K562 (cell line): ENCODE results near the gene SLC38A7. TPM values are rescaled to one million over a fixed set of nuclear protein-coding genes. Genes with fewer than 3 reads are reported as not detected.

Source experiments
- ATAC-seq: fragments of 200-7000 bp; cut with Tn5 transposase; 3 replicates; pipeline ENCODE4 v1.9.1; 2020; ENCODE audit warnings: moderate library complexity
- BruUV-seq: library from RNA; stranded (reverse); fragments of 400-500 nt; replicated peaks from 2 replicates; lab custom pipeline; 2021; lab: Mats Ljungman, UMichigan
- CTCF ChIA-PET: fragments of 300-600 bp; formaldehyde crosslinking; extraction: SDS; loops from one replicate; lab custom pipeline; 2021; ENCODE audit warnings: low intra/inter-chr PET ratio; lab: Yijun Ruan, JAX
- POLR2A ChIA-PET: fragments of 300-600, 350-650 bp; sonication (Branson Sonifier 250); formaldehyde crosslinking; extraction: SDS; loops from one replicate; lab custom pipeline; 2021; ENCODE audit warnings: antibody characterized with exemption, inconsistent platforms; lab: Yijun Ruan, JAX
- DNase-seq, 4 experiments: peaks; one replicate each; pipeline versions ENCODE4 v3.0.0 to v3.0.0-alpha.2; 2011 to 2018; ENCODE audit warnings: low spot score in 3 of 4, mixed read lengths in 3 of 4; ENCODE audit errors: extremely low read depth in 1 of 4
- FAIRE-seq: peaks from 2 replicates; lab custom pipeline; 2011; peaks lifted over from hg19 to GRCh38; lab: Jason Lieb, UNC
- H2AFZ ChIP-seq: 2 replicates; pipeline ENCODE4 v1.6.0; 2011; ENCODE audit warnings: low read depth, low read length, control low read depth, inconsistent platforms
- H3K27ac ChIP-seq: fragments of 200-600 bp; 3 replicates; pipeline ENCODE4 v1.8.0; 2011; ENCODE audit warnings: low read depth, mild to moderate bottlenecking, control low read depth, inconsistent platforms, low read length, moderate library complexity, mixed read lengths; ENCODE audit errors: extremely low read depth
- H3K27me3 ChIP-seq, 2 experiments: fragments of 300-600 bp in 1 of 2; 2 replicates in 1 of 2; 3 replicates in 1 of 2; pipeline versions ENCODE4 v1.6.0 to v1.8.0; 2011; ENCODE audit warnings: inconsistent platforms in 2 of 2, low read length in 2 of 2, mild to moderate bottlenecking in 1 of 2, mixed read lengths in 1 of 2, moderate library complexity in 1 of 2; ENCODE audit not compliant: control insufficient read depth in 2 of 2, insufficient read depth in 2 of 2
- H3K36me3 ChIP-seq: fragments of 300-600 bp; 3 replicates; pipeline ENCODE4 v1.8.0; 2011; ENCODE audit warnings: mild to moderate bottlenecking, low read length, inconsistent platforms; ENCODE audit not compliant: control insufficient read depth, insufficient read depth
- H3K4me1 ChIP-seq, 2 experiments: fragments of 200-600 bp in 1 of 2; replicated peaks in 1 of 2; 2 replicates in 1 of 2; 3 replicates in 1 of 2; pipeline versions ENCODE4 v1.5.1 to v1.8.0; 2011; ENCODE audit warnings: inconsistent platforms in 2 of 2, low read length in 2 of 2, mild to moderate bottlenecking in 1 of 2, mixed read lengths in 1 of 2, moderate library complexity in 1 of 2; ENCODE audit not compliant: control insufficient read depth in 2 of 2, insufficient read depth in 2 of 2
- H3K4me2 ChIP-seq: 2 replicates; pipeline ENCODE4 v1.6.1; 2011; ENCODE audit warnings: low read length, control low read depth, inconsistent platforms, mixed read lengths; ENCODE audit not compliant: insufficient read depth
- H3K4me3 ChIP-seq: fragments of 200-600 bp; sonication (generic), shearing (Covaris generic); 2 replicates; pipeline ENCODE4 v1.5.1; 2016; ENCODE audit warnings: control low read depth, inconsistent platforms
- H3K79me2 ChIP-seq: fragments of 200-600 bp; 3 replicates; pipeline ENCODE4 v1.8.0; 2011; ENCODE audit warnings: low read length, inconsistent platforms; ENCODE audit not compliant: control insufficient read depth, insufficient read depth
- H3K9ac ChIP-seq, 2 experiments: 2 replicates each; pipeline versions ENCODE4 v1.6.0 to v1.6.1; 2011; ENCODE audit warnings: low read depth in 2 of 2, low read length in 2 of 2, control low read depth in 1 of 2, inconsistent platforms in 1 of 2, mild to moderate bottlenecking in 1 of 2, mixed read lengths in 1 of 2; ENCODE audit not compliant: insufficient read depth in 1 of 2
- H3K9me1 ChIP-seq: one replicate; pipeline ENCODE4 v1.6.0; 2011; ENCODE audit warnings: inconsistent platforms, mild to moderate bottlenecking, low read length, moderate library complexity; ENCODE audit not compliant: control insufficient read depth, insufficient read depth
- H3K9me3 ChIP-seq: replicated peaks from 2 replicates; pipeline ENCODE4 v1.5.1; 2011; ENCODE audit warnings: low read depth, low read length, inconsistent platforms; ENCODE audit not compliant: control insufficient read depth, insufficient read depth
- H4K20me1 ChIP-seq: replicated peaks from 2 replicates; pipeline ENCODE4 v1.6.1; 2011; ENCODE audit warnings: low read length, inconsistent platforms, mixed read lengths; ENCODE audit not compliant: control insufficient read depth, insufficient read depth
- GTF2E2 ChIP-seq: fragments of 200-800 bp; sonication (Bioruptor generic); IDR thresholded peaks from 2 replicates; pipeline ENCODE4 v1.6.1; 2016; ENCODE audit warnings: missing genetic modification characterization, missing compliant biosample characterization
- MYBL2 ChIP-seq, 2 experiments: fragments of 450-650 bp in 1 of 2; sonication (generic) in 1 of 2; formaldehyde crosslinking in 1 of 2; IDR thresholded peaks; 2 replicates each; pipeline versions ENCODE4 v1.6.1 to v1.8.1; 2017 to 2022; ENCODE audit warnings: borderline replicate concordance in 1 of 2, inconsistent platforms in 1 of 2, low read depth in 1 of 2, mild to moderate bottlenecking in 1 of 2, missing genetic modification reagents in 1 of 2, moderate library complexity in 1 of 2
- RBM34 ChIP-seq: fragments of 200-400 bp; formaldehyde crosslinking; IDR thresholded peaks from 2 replicates; pipeline ENCODE4 v1.6.1; 2018; ENCODE audit warnings: low read length, borderline replicate concordance; ENCODE audit not compliant: insufficient read depth
- SMAD3 ChIP-seq: fragments of 450-650 bp; formaldehyde crosslinking; conservative IDR thresholded peaks from 2 replicates; pipeline ENCODE4 v1.4.0; 2020; ENCODE audit warnings: mild to moderate bottlenecking
- STAG1 ChIP-seq: sonication (generic); formaldehyde crosslinking; IDR thresholded peaks from 2 replicates; pipeline ENCODE4 v1.5.0; 2020; ENCODE audit warnings: missing genetic modification reagents, borderline replicate concordance
- YY1 ChIP-seq, 3 experiments: IDR thresholded peaks; 2 replicates each; pipeline ENCODE4 v1.6.1; 2011; ENCODE audit warnings: low read length in 2 of 3, mild to moderate bottlenecking in 2 of 3, moderate library complexity in 2 of 3, borderline replicate concordance in 1 of 3, control low read depth in 1 of 3, low read depth in 1 of 3; ENCODE audit not compliant: insufficient read depth in 3 of 3, insufficient replicate concordance in 2 of 3, control insufficient read depth in 1 of 3, insufficient read length in 1 of 3; ENCODE audit errors: extremely low read depth in 1 of 3
- ZKSCAN8 ChIP-seq: fragments of 200-800 bp; sonication (Bioruptor generic); IDR thresholded peaks from 2 replicates; pipeline ENCODE4 v1.6.1; 2016; ENCODE audit warnings: missing genetic modification characterization, missing compliant biosample characterization
- in situ Hi-C: fragments of 300-500 bp; cut with MboI; formaldehyde crosslinking; loops from 4 replicates; pipeline ENCODE4 v1.15.0; 2018; ENCODE audit warnings: inconsistent platforms, mixed read lengths
- intact Hi-C: fragments of 100-400 bp; cut with micrococcal nuclease; formaldehyde crosslinking; loops from 2 replicates; pipeline ENCODE4 v1.14.2; 2022
- polyA plus RNA-seq, 8 experiments: library from polyadenylated mRNA; depleted of rRNA in 4 of 8; stranded (reverse) in 5 of 8; unstranded in 3 of 8; fragments of >200 nt; fragmentation: Nextera tagmentation in 2 of 8; fragmentation: Illumina TruSeq in 1 of 8; extraction: Ambion mirVana in 2 of 8; extraction: Trizol in 1 of 8; gene quantifications; 2 replicates each; pipeline versions ENCODE4 v1.2.1 to v1.2.3, GENCODE V29; 2011 to 2014; ENCODE audit warnings: inconsistent platforms in 1 of 8, missing spikeins in 1 of 8
- total RNA-seq, 7 experiments: library from RNA; depleted of rRNA in 6 of 7; stranded (reverse); fragments of >200 nt in 6 of 7; fragmentation: Illumina TruSeq in 2 of 7; extraction: Trizol in 2 of 7; gene quantifications; 2 replicates each; pipeline versions ENCODE4 v1.2.1 to v1.2.3, GENCODE V29; 2011 to 2021; ENCODE audit warnings: low replicate concordance in 1 of 7
- TF ChIP-seq, protein P1 (sequence below): fragments of 450-650 bp; IDR thresholded peaks from 2 replicates; pipeline ENCODE4 v1.6.1; 2016
- TF ChIP-seq, protein P2 (sequence below), 2 experiments: fragments of 200-800 bp in 1 of 2; sonication (Bioruptor generic) in 1 of 2; sonication (generic) in 1 of 2; formaldehyde crosslinking in 1 of 2; IDR thresholded peaks in 1 of 2; conservative IDR thresholded peaks in 1 of 2; 2 replicates each; pipeline versions ENCODE4 v1.5.0 to v1.6.1; 2016 to 2020; ENCODE audit warnings: missing compliant biosample characterization in 1 of 2, missing genetic modification characterization in 1 of 2, missing genetic modification reagents in 1 of 2

The SLC38A7 gene
- total and polyA plus RNA-seq, 9 of the 15 experiments (the other 6 are each of a cell fraction or from before 2014, with no cell fraction given) = 2.7 to 12.2 (median 6.5) TPM

DNA sequence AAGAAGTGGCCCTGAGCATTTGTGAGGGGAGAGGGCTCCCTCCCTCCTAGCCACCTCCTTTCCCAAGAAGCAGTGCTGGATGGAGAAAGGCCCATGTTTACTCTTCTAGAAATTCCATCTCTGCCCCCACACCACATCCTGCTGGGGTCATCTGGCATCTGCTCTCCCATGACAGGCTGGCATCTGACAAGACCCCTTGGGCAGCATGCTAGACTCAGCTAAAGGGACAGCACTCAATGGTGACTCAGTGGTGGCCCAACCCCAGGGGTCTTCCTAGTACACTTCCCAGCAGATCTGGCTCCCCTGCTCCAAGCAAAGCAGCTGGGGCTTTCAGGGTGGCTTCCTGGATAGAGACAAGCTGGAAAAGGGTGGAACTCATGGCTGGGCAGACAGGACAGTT, 14.4 kb downstream of the SLC38A7 start:
- H4K20me1 ChIP-seq = no peaks in the 10 kb centered on the region
- no peak overlapping the region for H3K27ac ChIP-seq
- H3K79me2 ChIP-seq = no peaks in the 10 kb centered on the region
- no peaks in the 10 kb centered on the region for H3K9me1 ChIP-seq
- ATAC-seq = no peak
- ChIA-PET CTCF (no interaction called here), POLR2A (no interaction called here)
- peak in 2 of 4 experiments; percentile 6 to 7 for DNase-seq
- in situ Hi-C loops = no loop called here
- no peak for TF ChIP-seq YY1 (IDR thresholded peaks at IDR 0.05; ENCODE audit: borderline replicate concordance in 1 of 3, control insufficient read depth in 1 of 3, extremely low read depth in 1 of 3, insufficient read depth in 3 of 3, insufficient read length in 1 of 3, insufficient replicate concordance in 2 of 3, low read depth in 1 of 3, low read length in 2 of 3)
- TF ChIP-seq, protein P1, sequence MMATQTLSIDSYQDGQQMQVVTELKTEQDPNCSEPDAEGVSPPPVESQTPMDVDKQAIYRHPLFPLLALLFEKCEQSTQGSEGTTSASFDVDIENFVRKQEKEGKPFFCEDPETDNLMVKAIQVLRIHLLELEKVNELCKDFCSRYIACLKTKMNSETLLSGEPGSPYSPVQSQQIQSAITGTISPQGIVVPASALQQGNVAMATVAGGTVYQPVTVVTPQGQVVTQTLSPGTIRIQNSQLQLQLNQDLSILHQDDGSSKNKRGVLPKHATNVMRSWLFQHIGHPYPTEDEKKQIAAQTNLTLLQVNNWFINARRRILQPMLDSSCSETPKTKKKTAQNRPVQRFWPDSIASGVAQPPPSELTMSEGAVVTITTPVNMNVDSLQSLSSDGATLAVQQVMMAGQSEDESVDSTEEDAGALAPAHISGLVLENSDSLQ = no peak
- TF ChIP-seq RBM34 = no peak
- no peak for TF ChIP-seq STAG1 (CRISPR knock-in tag)
- no peak for TF ChIP-seq ZKSCAN8
- no peak for TF ChIP-seq SMAD3 (CRISPR knock-in tag)
- TF ChIP-seq, protein P2, sequence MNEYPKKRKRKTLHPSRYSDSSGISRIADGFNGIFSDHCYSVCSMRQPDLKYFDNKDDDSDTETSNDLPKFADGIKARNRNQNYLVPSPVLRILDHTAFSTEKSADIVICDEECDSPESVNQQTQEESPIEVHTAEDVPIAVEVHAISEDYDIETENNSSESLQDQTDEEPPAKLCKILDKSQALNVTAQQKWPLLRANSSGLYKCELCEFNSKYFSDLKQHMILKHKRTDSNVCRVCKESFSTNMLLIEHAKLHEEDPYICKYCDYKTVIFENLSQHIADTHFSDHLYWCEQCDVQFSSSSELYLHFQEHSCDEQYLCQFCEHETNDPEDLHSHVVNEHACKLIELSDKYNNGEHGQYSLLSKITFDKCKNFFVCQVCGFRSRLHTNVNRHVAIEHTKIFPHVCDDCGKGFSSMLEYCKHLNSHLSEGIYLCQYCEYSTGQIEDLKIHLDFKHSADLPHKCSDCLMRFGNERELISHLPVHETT (CRISPR knock-in tag; conservative IDR thresholded peaks at IDR 0.05 in 1 of 2, IDR thresholded peaks at IDR 0.05 in 1 of 2) = no peak
- TF ChIP-seq GTF2E2 (tag) = no peak
- no peak for TF ChIP-seq MYBL2 (IDR thresholded peaks at IDR 0.05; ENCODE audit: low read depth)
- no peak for TF ChIP-seq MYBL2 (CRISPR knock-in tag; IDR thresholded peaks at IDR 0.05; ENCODE audit: borderline replicate concordance)
- no peak overlapping the region for H3K4me3 ChIP-seq
- no peaks in the 10 kb centered on the region for H3K27me3 ChIP-seq
- H3K9me3 ChIP-seq = no peaks in the 10 kb centered on the region
- no peak overlapping the region for H3K9ac ChIP-seq
- H2AFZ ChIP-seq = no peak overlapping the region
- H3K4me1 ChIP-seq = no peaks in the 10 kb centered on the region; a peak in 1 of 5 replicates
- intact Hi-C loops = no loop called here
- no TSS peak for BruUV-seq
- no peak overlapping the region for H3K4me2 ChIP-seq
- H3K36me3 ChIP-seq = peaks cover 4% of the 10 kb centered on the region; the same call in 1 of the 3 replicates
- FAIRE-seq = no peak
